ENCODE results near the gene CDX1.

DNA sequence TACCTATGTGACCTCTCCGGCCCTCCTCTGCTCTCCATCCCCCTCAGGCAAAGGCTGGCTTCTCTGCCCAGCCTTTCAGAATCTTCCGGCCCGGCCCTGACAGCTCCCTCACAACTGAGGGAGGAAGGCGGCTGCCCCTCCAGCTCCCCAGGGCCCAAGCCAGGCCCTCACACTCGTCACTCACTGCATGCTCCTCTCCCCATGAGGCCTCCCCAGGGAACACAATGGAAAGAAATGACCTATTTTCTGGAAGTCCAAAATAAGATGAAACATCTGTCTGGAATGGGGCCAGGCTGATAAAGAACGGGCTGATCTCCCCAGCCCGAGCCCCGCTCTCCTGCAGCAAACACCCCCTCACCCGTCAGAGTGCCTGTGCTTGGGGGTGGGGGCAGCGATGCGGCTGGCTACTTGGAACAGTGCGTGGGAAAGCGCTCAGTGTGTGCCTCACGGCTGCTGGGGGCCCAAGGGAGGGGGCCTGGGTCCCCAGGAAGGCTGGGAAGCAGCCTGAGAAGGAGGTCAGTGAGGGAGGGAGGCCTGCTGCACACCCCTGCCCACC, 22.3 kb upstream of the CDX1 start:
- TF ChIP-seq POLR2A (IDR thresholded peaks at IDR 0.05) = no peak
- TF ChIP-seq, protein P1, sequence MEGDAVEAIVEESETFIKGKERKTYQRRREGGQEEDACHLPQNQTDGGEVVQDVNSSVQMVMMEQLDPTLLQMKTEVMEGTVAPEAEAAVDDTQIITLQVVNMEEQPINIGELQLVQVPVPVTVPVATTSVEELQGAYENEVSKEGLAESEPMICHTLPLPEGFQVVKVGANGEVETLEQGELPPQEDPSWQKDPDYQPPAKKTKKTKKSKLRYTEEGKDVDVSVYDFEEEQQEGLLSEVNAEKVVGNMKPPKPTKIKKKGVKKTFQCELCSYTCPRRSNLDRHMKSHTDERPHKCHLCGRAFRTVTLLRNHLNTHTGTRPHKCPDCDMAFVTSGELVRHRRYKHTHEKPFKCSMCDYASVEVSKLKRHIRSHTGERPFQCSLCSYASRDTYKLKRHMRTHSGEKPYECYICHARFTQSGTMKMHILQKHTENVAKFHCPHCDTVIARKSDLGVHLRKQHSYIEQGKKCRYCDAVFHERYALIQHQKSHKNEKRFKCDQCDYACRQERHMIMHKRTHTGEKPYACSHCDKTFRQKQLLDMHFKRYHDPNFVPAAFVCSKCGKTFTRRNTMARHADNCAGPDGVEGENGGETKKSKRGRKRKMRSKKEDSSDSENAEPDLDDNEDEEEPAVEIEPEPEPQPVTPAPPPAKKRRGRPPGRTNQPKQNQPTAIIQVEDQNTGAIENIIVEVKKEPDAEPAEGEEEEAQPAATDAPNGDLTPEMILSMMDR (IDR thresholded peaks at IDR 0.05) = no peak
